DLD1 (cell line): ENCODE data around the gene MOXD1.
"Not testable (repeated sequence)": the region's sequence is repeated elsewhere in the genome, so short reads cannot be mapped to it uniquely, and the experiment has no call there.

Source experiments
- in situ Hi-C: cut with HindIII; loops from 2 replicates; pipeline ENCODE4 v1.10.0; 2017; ENCODE audit warnings: low sequenced_read_pairs

The MOXD1 gene

DNA sequence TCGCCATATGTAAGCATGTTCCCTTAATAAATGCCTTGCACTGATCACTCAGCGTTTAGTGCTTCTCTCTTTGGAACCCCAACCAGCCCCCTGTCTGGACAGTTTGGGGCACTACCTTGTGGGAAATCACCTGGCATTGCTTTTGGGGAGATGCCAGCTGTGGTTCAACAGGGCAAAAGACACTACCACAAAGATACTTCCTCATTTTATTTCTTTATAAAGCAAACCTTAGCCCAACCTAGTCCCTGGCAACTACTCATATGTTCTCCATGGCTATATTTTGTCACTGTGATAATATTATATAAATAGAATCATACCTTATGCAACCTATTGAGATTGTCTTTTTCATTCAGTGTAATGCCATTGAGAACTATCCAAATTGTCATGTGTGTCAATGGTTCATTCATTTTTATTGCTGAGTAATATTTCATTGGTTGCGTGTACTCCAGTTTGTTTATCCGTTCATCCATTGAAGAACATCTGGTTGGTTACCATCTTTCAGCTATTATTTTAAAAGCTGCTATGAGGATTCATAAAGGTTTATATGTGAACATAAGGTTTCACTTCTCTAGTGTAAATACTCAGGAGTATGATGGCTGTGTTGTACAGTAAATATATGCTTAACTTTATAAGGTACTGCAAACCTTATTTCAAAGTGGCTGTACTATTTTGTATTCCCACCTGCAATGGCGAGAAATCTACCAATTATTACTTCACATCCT lies 114.8 kb downstream of the MOXD1 start:
- in situ Hi-C loops: loop anchor here (25.0 kb wide), 2 partner anchors 201 to 501 kb away; partner anchors contain the start of gene SLC18B1

DNA sequence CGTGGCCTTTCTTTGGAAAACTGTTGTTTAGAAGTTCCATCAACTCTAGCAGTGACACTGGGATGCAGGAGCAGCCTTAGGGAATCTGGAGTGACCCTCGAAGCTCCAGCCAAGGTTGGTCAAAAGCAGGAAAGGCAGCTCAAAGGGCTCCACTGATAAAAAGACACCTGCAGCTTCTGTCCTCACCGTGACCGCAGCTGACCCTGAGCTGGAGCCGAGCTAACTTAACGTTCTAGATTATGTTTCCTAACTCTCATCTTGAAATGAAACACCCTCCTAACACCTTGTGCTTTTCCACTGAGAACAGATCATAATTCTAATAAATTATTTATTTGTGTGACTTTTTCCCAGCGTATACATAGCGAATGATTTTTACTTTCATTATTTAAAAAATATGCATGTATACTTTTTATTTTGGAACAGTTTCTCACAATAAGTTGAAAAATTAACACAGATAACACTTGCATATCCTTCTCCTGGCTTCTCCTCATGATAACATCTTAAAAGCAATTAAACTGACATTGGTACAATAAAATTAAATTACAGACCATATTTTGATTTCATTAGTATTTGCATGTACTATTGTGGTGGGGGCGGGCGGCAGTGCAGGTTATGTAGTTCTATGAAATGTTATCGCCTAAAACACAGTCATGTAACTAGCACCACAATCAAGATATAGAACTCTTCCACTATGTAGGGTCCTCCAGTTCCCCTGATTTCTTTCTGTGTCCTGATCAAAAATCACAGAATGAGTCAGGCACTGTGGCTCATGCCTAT lies 116.1 kb downstream of the MOXD1 start:
- in situ Hi-C loops: loop anchor here (25.0 kb wide), 2 partner anchors 202 to 502 kb away; partner anchors contain the start of gene SLC18B1

GRCh38 chr6:132282696-132283095 lies 118.6 kb downstream of the MOXD1 start:
- in situ Hi-C loops: loop anchor here (25.0 kb wide), 2 partner anchors 205 to 505 kb away; partner anchors contain the start of gene SLC18B1

GRCh38 chr6:132280436-132280835 lies 120.8 kb downstream of the MOXD1 start:
- in situ Hi-C loops: loop anchor here (25.0 kb wide), 2 partner anchors 207 to 507 kb away; partner anchors contain the start of gene SLC18B1

DNA sequence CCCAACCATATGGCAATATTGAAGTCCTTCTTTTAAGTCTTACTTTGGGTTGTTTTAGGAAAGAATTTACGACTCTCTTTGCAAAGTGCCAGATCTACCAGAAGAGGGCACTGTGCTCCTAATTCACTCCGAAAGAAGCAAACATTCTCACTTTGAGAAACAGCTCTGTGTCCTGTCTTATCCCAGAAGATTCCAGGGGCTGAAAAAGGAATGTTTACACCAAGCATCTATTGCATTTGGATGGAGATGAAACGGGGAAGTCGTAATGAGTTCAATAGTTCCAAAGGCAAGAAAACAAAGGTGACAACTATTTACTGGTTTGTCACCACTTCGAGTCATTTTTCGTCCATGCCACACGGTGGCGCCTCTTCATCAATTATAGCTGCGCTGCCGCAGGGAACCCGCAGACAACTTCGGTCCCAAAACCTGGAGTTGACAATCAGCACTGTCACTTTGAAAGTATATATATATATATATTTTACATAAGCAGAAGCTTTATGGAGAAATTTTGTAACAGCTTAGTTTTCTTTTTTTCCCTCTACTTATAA lies 121.6 kb downstream of the MOXD1 start:
- in situ Hi-C loops: loop anchor here (25.0 kb wide), 2 partner anchors 208 to 508 kb away; partner anchors contain the start of gene SLC18B1

- in situ Hi-C loops: loop anchor here (25.0 kb wide), 2 partner anchors 212 to 512 kb away; partner anchors contain the start of gene SLC18B1
Measured at GRCh38 chr6:132275066-132275970, 126.0 kb downstream of the MOXD1 start.

DNA sequence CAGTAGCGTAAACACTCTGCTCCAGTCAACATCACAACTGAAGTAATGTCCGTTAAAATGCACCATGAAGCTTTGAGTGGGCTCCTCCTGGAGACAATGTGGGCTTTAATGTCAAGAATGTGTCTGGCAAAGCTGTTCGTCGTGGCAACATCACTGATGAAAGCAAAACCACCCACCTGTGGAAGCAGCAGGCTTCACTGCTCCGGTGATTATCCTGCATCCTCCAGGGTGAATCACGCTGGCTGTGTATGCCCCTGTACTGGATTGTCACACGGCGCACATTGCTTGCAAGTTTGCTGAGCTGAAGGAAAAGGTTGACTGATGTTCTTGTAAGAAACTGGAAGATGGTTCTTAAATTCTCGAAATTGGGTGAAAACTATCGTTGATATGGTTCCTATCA lies 128.5 kb downstream of the MOXD1 start:
- in situ Hi-C loops: no loop called here

DNA sequence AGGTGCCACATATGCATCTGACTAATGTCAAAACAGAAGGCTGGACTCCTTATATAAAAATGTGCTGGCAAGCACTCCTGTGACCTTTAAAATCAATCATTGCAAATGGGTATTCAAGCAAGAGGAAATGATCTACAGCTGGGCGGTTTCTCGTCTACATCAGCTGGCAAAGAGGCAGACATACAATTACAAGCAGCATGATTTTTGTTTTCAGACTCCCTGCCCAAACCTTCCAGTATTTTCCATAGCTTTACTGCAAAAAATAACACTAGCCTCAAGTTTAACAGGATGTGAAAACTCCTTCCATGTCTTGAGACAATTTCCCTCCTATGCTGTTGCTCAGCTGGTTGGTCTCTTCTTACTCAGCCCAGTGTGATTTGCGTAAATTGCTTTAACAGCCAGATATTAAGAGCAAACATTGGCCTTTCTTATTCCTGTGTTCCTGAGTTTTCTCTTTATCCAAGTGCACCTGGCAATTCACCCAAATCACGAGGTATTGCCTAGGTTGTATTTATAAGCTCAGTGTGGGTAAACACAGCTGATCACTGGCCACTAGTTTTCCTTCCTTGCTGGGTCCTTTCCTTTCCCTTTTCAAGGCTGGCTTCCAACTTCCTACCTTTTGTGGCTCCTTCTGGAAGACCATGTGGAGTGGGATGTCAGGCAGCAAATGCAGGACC lies 130.4 kb downstream of the MOXD1 start:
- in situ Hi-C loops: no loop called here

- in situ Hi-C loops: not testable (repeated sequence)
Measured at GRCh38 chr6:132268666-132269065, 132.6 kb downstream of the MOXD1 start.

GRCh38 chr6:132268209-132268608 lies 133.1 kb downstream of the MOXD1 start:
- in situ Hi-C loops: no loop called here

DNA sequence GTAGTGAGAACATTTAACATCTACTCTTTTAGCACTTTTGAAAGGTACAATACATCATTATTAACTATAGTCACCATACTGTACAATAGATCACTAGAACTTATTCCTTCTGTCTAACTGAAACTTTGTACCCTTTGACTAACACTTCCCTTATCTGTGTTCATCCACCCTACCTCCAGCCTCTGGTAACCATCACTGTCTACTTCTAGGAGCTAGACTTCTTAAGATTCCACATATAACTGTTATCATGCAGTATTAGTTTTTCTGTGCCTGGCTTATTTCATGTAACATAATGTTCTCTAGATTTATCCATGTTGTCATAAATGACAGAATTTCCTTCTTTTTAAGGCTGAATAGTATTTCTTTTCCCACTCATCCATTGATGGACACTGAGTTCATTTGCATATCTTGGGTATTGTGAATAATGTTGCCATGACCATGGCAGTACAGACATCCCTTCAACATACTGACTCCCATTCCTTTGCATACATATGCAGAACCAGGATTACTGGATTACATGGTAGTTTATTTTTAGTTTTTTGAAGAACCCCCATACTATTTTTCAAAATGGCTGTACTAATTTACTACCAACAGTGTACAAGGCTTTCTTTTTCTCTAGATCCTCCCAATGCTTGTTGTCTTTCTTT lies 135.7 kb downstream of the MOXD1 start:
- in situ Hi-C loops: no loop called here

DNA sequence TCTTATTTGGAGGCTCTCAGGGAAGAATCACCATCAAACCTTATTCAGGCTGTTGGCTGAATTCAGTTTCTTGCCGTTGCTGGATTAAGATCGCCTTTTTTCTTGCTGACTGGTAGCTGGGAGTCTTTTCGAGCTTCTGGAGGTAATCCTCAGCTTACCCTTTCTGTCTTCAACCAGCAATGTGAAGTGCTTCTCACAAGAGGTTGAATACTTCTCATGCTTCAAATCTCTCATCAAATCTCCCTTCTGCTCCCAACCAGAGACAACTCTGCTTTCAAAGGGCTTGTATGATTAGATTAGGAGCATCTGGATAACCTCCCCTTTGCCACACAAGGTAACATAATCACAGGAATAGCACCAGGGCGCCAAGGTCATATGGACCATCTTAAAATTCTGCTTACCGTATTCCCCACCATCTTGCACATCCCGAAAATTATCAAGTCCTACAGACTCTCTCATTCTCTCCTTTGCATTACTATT lies 137.2 kb downstream of the MOXD1 start:
- in situ Hi-C loops: no loop called here

GRCh38 chr6:132261354-132261753 lies 139.9 kb downstream of the MOXD1 start:
- in situ Hi-C loops: no loop called here

DNA sequence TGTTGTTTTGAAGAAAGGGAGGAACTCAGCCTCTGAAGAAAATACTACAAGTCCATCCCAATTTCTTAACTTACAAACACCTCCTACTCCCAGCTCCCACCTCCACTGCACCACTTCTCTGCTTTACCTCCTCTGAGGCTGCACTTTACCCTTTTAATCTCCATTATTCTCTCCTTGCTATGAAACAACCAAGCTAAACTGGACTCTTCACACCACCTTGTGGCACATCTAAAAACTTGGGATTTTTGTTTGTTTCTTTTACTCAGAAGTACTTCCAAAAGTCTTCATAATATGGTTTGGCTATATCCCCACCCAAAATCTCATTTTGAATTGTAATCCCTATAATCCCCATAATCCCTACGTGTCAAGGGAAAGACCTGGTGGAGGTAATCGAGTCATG lies 142.2 kb downstream of the MOXD1 start:
- in situ Hi-C loops: no loop called here

- in situ Hi-C loops: no loop called here
Measured at GRCh38 chr6:132257561-132257960, 143.7 kb downstream of the MOXD1 start.

GRCh38 chr6:132256457-132256856 lies 144.8 kb downstream of the MOXD1 start:
- in situ Hi-C loops: no loop called here

- in situ Hi-C loops: no loop called here
Measured at GRCh38 chr6:132253906-132254305, 147.4 kb downstream of the MOXD1 start.

- in situ Hi-C loops: no loop called here
Measured at GRCh38 chr6:132253211-132253610, 148.1 kb downstream of the MOXD1 start.

- in situ Hi-C loops: no loop called here
Measured at GRCh38 chr6:132252113-132252512, 149.2 kb downstream of the MOXD1 start.
